IMR-90 (cell line): ENCODE results near the gene SRMS. TPM values are rescaled to one million over a fixed set of nuclear protein-coding genes. Genes with fewer than 3 reads are reported as not detected.

ENCODE experiments used
- ATAC-seq: fragments of 200-7000 bp; cut with Tn5 transposase; 2 replicates; pipeline ENCODE4 v1.9.1; 2020; ENCODE audit warnings: low read depth, mild to moderate bottlenecking, moderate library complexity
- BruUV-seq: library from RNA; stranded (reverse); fragments of 400-500 nt; replicated peaks from 2 replicates; lab custom pipeline; 2021; lab: Mats Ljungman, UMichigan
- CTCF ChIA-PET: fragments of 300-600 bp; formaldehyde crosslinking; extraction: SDS; loops from one replicate; lab custom pipeline; 2021; ENCODE audit warnings: antibody characterized with exemption; lab: Yijun Ruan, JAX
- POLR2A ChIA-PET: fragments of 300-600 bp; sonication (Branson Sonifier 250); formaldehyde crosslinking; loops from one replicate; lab custom pipeline; 2022; ENCODE audit warnings: antibody characterized with exemption; ENCODE audit not compliant: unreplicated experiment; lab: Charles Lee
- DNase-seq: peaks from one replicate; pipeline ENCODE4 v3.0.0; 2013
- H2AFZ ChIP-seq: replicated peaks from 2 replicates; pipeline ENCODE3; 2013; ENCODE audit warnings: low read length, mild to moderate bottlenecking; ENCODE audit not compliant: poor library complexity
- H2AK5ac ChIP-seq: 2 replicates; pipeline ENCODE4 v1.6.1; 2013; ENCODE audit warnings: low read depth, low read length, inconsistent platforms
- H2AK9ac ChIP-seq: replicated peaks from 2 replicates; pipeline ENCODE3; 2013; ENCODE audit warnings: mild to moderate bottlenecking, low read depth, low read length, moderate library complexity; ENCODE audit not compliant: poor library complexity
- H2BK120ac ChIP-seq: 2 replicates; pipeline ENCODE4 v1.6.1; 2013; ENCODE audit warnings: low read depth, low read length, inconsistent platforms
- H2BK15ac ChIP-seq: 3 replicates; pipeline ENCODE4 v1.6.1; 2013; ENCODE audit warnings: low read depth, low read length, inconsistent platforms
- H2BK20ac ChIP-seq: 2 replicates; pipeline ENCODE4 v1.6.1; 2013; ENCODE audit warnings: low read depth, mild to moderate bottlenecking, inconsistent platforms, low read length, moderate library complexity
- H2BK5ac ChIP-seq: 2 replicates; pipeline ENCODE4 v1.6.1; 2013; ENCODE audit warnings: mild to moderate bottlenecking, low read depth, low read length, inconsistent platforms; ENCODE audit not compliant: poor library complexity, severe bottlenecking
- H3K14ac ChIP-seq: replicated peaks from 2 replicates; pipeline ENCODE4 v1.6.1; 2013; ENCODE audit warnings: low read depth, low read length, inconsistent platforms
- H3K18ac ChIP-seq: 2 replicates; pipeline ENCODE4 v1.6.1; 2013; ENCODE audit warnings: low read depth, low read length, control low read depth
- H3K23ac ChIP-seq: 2 replicates; pipeline ENCODE4 v1.6.1; 2013; ENCODE audit warnings: low read depth, low read length, inconsistent platforms
- H3K27ac ChIP-seq: 2 replicates; pipeline ENCODE4 v1.5.1; 2013; ENCODE audit warnings: mild to moderate bottlenecking, control low read depth, low read length; ENCODE audit not compliant: insufficient read depth
- H3K27me3 ChIP-seq: 2 replicates; pipeline ENCODE4 v1.6.1; 2013; ENCODE audit warnings: low read length; ENCODE audit not compliant: control insufficient read depth, insufficient read depth
- H3K36me3 ChIP-seq: 2 replicates; pipeline ENCODE4 v1.6.1; 2013; ENCODE audit warnings: low read length, mixed read lengths; ENCODE audit not compliant: control insufficient read depth, insufficient read depth
- H3K4ac ChIP-seq: 2 replicates; pipeline ENCODE4 v1.6.1; 2013; ENCODE audit warnings: low read depth, low read length, inconsistent platforms
- H3K4me1 ChIP-seq: 2 replicates; pipeline ENCODE4 v1.6.1; 2013; ENCODE audit warnings: low read length, mixed read lengths; ENCODE audit not compliant: control insufficient read depth, insufficient read depth
- H3K4me2 ChIP-seq: 2 replicates; pipeline ENCODE4 v1.6.1; 2013; ENCODE audit warnings: low read depth, mild to moderate bottlenecking, control low read depth, low read length, moderate library complexity
- H3K4me3 ChIP-seq: 2 replicates; pipeline ENCODE4 v1.5.1; 2013; ENCODE audit warnings: low read depth, mild to moderate bottlenecking, control low read depth, low read length, moderate library complexity; ENCODE audit not compliant: insufficient read depth
- H3K56ac ChIP-seq: 2 replicates; pipeline ENCODE4 v1.6.1; 2013; ENCODE audit warnings: low read length, inconsistent platforms; ENCODE audit not compliant: insufficient read depth; ENCODE audit errors: extremely low read depth
- H3K79me1 ChIP-seq, 2 experiments: 2 replicates each; pipeline ENCODE4 v1.6.1; 2013; ENCODE audit warnings: low read length in 2 of 2, inconsistent platforms in 1 of 2, low read depth in 1 of 2
- H3K9ac ChIP-seq: 2 replicates; pipeline ENCODE4 v1.6.1; 2013; ENCODE audit warnings: low read depth, low read length, control low read depth
- H3K9me1 ChIP-seq: 2 replicates; pipeline ENCODE4 v1.6.1; 2013; ENCODE audit warnings: low read length, inconsistent platforms; ENCODE audit not compliant: insufficient read depth
- H3K9me3 ChIP-seq: 2 replicates; pipeline ENCODE4 v1.6.1; 2013; ENCODE audit warnings: low read length; ENCODE audit not compliant: control insufficient read depth, insufficient read depth
- H4K20me1 ChIP-seq: 2 replicates; pipeline ENCODE4 v1.6.1; 2013; ENCODE audit warnings: low read length, inconsistent platforms; ENCODE audit not compliant: insufficient read depth
- H4K5ac ChIP-seq: 2 replicates; pipeline ENCODE4 v1.6.1; 2013; ENCODE audit warnings: mild to moderate bottlenecking, low read depth, low read length, control low read depth
- H4K8ac ChIP-seq, 2 experiments: 2 replicates each; pipeline ENCODE4 v1.6.1; 2013; ENCODE audit warnings: low read depth in 2 of 2, low read length in 2 of 2, control low read depth in 1 of 2, inconsistent platforms in 1 of 2
- H4K91ac ChIP-seq: 2 replicates; pipeline ENCODE4 v1.6.1; 2013; ENCODE audit warnings: low read depth, low read length, inconsistent platforms; ENCODE audit not compliant: insufficient read depth
- BHLHE40 ChIP-seq: fragments of 150-350 bp; IDR thresholded peaks from 2 replicates; pipeline ENCODE4 v1.6.1; 2016; ENCODE audit warnings: mild to moderate bottlenecking, low read depth, low read length
- CEBPB ChIP-seq: IDR thresholded peaks from 2 replicates; pipeline ENCODE4 v1.6.1; 2012; ENCODE audit warnings: low read depth, low read length, improper control_type of control experiment
- CHD1 ChIP-seq: IDR thresholded peaks from 2 replicates; pipeline ENCODE4 v1.6.1; 2012; ENCODE audit warnings: low read depth, low read length, improper control_type of control experiment
- CTCF ChIP-seq: conservative IDR thresholded peaks from 2 replicates; pipeline ENCODE4 v1.5.1; 2012; ENCODE audit warnings: mild to moderate bottlenecking, low read depth, low read length, improper control_type of control experiment
- FOS ChIP-seq: fragments of 150-350 bp; IDR thresholded peaks from 2 replicates; pipeline ENCODE4 v1.6.1; 2016; ENCODE audit warnings: low read depth, low read length
- MAFK ChIP-seq: IDR thresholded peaks from 2 replicates; pipeline ENCODE4 v1.6.1; 2012; ENCODE audit warnings: low read depth, low read length, improper control_type of control experiment
- MAZ ChIP-seq: IDR thresholded peaks from 2 replicates; pipeline ENCODE4 v1.6.1; 2012; ENCODE audit warnings: low read depth, mild to moderate bottlenecking, low read length, improper control_type of control experiment, moderate library complexity, borderline replicate concordance
- MXI1 ChIP-seq: IDR thresholded peaks from 2 replicates; pipeline ENCODE4 v1.6.1; 2012; ENCODE audit warnings: low read depth, mild to moderate bottlenecking, low read length, moderate library complexity, borderline replicate concordance
- NFE2L2 ChIP-seq: fragments of 150-350 bp; IDR thresholded peaks from 2 replicates; pipeline ENCODE4 v1.6.1; 2016; ENCODE audit warnings: low read depth, mild to moderate bottlenecking, low read length
- POLR2A ChIP-seq: IDR thresholded peaks from 2 replicates; pipeline ENCODE4 v1.6.1; 2012; ENCODE audit warnings: mild to moderate bottlenecking, low read depth, low read length
- RAD21 ChIP-seq: IDR thresholded peaks from 2 replicates; pipeline ENCODE4 v1.6.1; 2012; ENCODE audit warnings: low read length, improper control_type of control experiment
- RCOR1 ChIP-seq: IDR thresholded peaks from 2 replicates; pipeline ENCODE4 v1.6.1; 2012; ENCODE audit warnings: mild to moderate bottlenecking, low read length, improper control_type of control experiment; ENCODE audit not compliant: insufficient replicate concordance
- RFX5 ChIP-seq: IDR thresholded peaks from 2 replicates; pipeline ENCODE4 v1.8.0; 2012; ENCODE audit warnings: low read depth, mild to moderate bottlenecking, low read length, moderate library complexity
- SMC3 ChIP-seq: fragments of 150-350 bp; IDR thresholded peaks from 2 replicates; pipeline ENCODE4 v1.6.1; 2016; ENCODE audit warnings: low read depth, mild to moderate bottlenecking, antibody characterized with exemption, low read length, moderate library complexity
- WGBS, 2 experiments: methylation state at CpG; one replicate each; pipeline versions ENCODE4 v1.1.5 to v1.1.7; 2013; ENCODE audit warnings: missing lambda C conversion rate in 2 of 2; ENCODE audit not compliant: insufficient read length in 1 of 2; ENCODE audit errors: extremely low coverage in 2 of 2; 5-methylcytosine and 5-hydroxymethylcytosine counted together
- dilution Hi-C: fragments of 300-500 bp; cut with HindIII; formaldehyde crosslinking; loops from one replicate; pipeline ENCODE4 v1.14.3; 2018; ENCODE audit warnings: low sequenced_read_pairs; ENCODE audit not compliant: unreplicated experiment
- in situ Hi-C: fragments of 300-500 bp; cut with MboI; formaldehyde crosslinking; loops from 3 replicates; pipeline ENCODE4 v1.14.3; 2019; ENCODE audit warnings: low sequenced_read_pairs, inconsistent platforms, mixed read lengths
- intact Hi-C: fragments of 100-400 bp; cut with micrococcal nuclease; formaldehyde crosslinking; loops from 2 replicates; pipeline ENCODE4 v1.10.0; 2022
- polyA plus RNA-seq, 3 experiments: library from polyadenylated mRNA; depleted of rRNA; stranded (reverse); fragments of >200 nt; gene quantifications; 2 replicates each; pipeline ENCODE4 v1.2.3, GENCODE V29; 2012; ENCODE audit warnings: low replicate concordance in 1 of 3
- total RNA-seq: library from RNA; depleted of rRNA; stranded (reverse); fragments of >200 nt; gene quantifications from 2 replicates; pipeline ENCODE4 v1.2.3, GENCODE V29; 2012
- TF ChIP-seq, protein P1 (sequence below): fragments of 150-350 bp; IDR thresholded peaks from 2 replicates; pipeline ENCODE4 v1.6.1; 2016; ENCODE audit warnings: low read depth, mild to moderate bottlenecking, low read length, moderate library complexity, borderline replicate concordance
- TF ChIP-seq, protein P2 (sequence below): fragments of 150-350 bp; IDR thresholded peaks from 2 replicates; pipeline ENCODE4 v1.6.1; 2017; ENCODE audit warnings: mild to moderate bottlenecking, antibody characterized with exemption, low read length, low read depth

The SRMS gene
- total and polyA plus RNA-seq, 2 of the 4 experiments (the other 2 are of a cell fraction) = not detected

- H2AK5ac ChIP-seq = no peak overlapping the region
- H2AFZ ChIP-seq = no peak overlapping the region
- WGBS, 2 experiments = no CpG with 5 or more reads among the region's 11 CpGs
- no peak overlapping the region for H4K5ac ChIP-seq
- POLR2A ChIA-PET = no interaction called here
- ATAC-seq (no peak), DNase-seq (no peak)
- no peak overlapping the region for H3K9ac ChIP-seq
- no peak overlapping the region for H2BK15ac ChIP-seq
- H3K23ac ChIP-seq = no peak overlapping the region
- H2BK20ac ChIP-seq = no peak overlapping the region
- H3K18ac ChIP-seq = no peak overlapping the region
- dilution Hi-C loops = no loop called here
- TF ChIP-seq, protein P1, sequence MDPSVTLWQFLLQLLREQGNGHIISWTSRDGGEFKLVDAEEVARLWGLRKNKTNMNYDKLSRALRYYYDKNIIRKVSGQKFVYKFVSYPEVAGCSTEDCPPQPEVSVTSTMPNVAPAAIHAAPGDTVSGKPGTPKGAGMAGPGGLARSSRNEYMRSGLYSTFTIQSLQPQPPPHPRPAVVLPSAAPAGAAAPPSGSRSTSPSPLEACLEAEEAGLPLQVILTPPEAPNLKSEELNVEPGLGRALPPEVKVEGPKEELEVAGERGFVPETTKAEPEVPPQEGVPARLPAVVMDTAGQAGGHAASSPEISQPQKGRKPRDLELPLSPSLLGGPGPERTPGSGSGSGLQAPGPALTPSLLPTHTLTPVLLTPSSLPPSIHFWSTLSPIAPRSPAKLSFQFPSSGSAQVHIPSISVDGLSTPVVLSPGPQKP = no peak
- no peak for TF ChIP-seq FOS
- no peak for TF ChIP-seq POLR2A
- no peak for TF ChIP-seq RCOR1
- TF ChIP-seq MAFK = no peak
- TF ChIP-seq, protein P2, sequence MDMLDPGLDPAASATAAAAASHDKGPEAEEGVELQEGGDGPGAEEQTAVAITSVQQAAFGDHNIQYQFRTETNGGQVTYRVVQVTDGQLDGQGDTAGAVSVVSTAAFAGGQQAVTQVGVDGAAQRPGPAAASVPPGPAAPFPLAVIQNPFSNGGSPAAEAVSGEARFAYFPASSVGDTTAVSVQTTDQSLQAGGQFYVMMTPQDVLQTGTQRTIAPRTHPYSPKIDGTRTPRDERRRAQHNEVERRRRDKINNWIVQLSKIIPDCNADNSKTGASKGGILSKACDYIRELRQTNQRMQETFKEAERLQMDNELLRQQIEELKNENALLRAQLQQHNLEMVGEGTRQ = no peak
- no peak for TF ChIP-seq SMC3
- TF ChIP-seq CEBPB = no peak
- no peak for TF ChIP-seq CTCF
- TF ChIP-seq MXI1 = no peak
- TF ChIP-seq MAZ = no peak
- no peak for TF ChIP-seq RFX5
- TF ChIP-seq CHD1 = no peak
- TF ChIP-seq NFE2L2 = no peak
- no peak for TF ChIP-seq BHLHE40
- TF ChIP-seq RAD21 = no peak
- H3K79me1 ChIP-seq = peaks cover 19 to 38% of the 10 kb centered on the region in 2 experiments
- H2BK5ac ChIP-seq = no peak overlapping the region
- H3K4me2 ChIP-seq = no peak overlapping the region
- in situ Hi-C loops = no loop called here
- H3K56ac ChIP-seq = no peak overlapping the region
- no peak overlapping the region for H3K4ac ChIP-seq
- H4K91ac ChIP-seq = no peak overlapping the region
- peaks cover 13% of the 10 kb centered on the region for H3K4me1 ChIP-seq
- peaks cover 23% of the 10 kb centered on the region for H3K36me3 ChIP-seq
- H4K8ac ChIP-seq = no peak overlapping the region
- H3K4me3 ChIP-seq = no peak overlapping the region
- no peak overlapping the region for H2BK120ac ChIP-seq
- BruUV-seq = no TSS peak
- H3K9me1 ChIP-seq = peaks cover 11% of the 10 kb centered on the region; the same call in 1 of the 2 replicates
- no peak overlapping the region for H2AK9ac ChIP-seq
- CTCF ChIA-PET = no interaction called here
- H3K9me3 ChIP-seq = no peaks in the 10 kb centered on the region
- no peaks in the 10 kb centered on the region for H3K27me3 ChIP-seq
- H3K27ac ChIP-seq = no peak overlapping the region
- no peak overlapping the region for H3K14ac ChIP-seq
- intact Hi-C loops = no loop called here
- H4K20me1 ChIP-seq = peaks cover 29% of the 10 kb centered on the region
These were observed 24.5 kb downstream of the SRMS start for GRCh38 chr20:63522981-63523611.
